Kidney epithelial cell (primary cell): ENCODE data around the gene STAMBPL1. TPM values are rescaled to one million over a fixed set of nuclear protein-coding genes. Genes with fewer than 3 reads are reported as not detected.

Experiments
- DNase-seq: peaks from one replicate; pipeline ENCODE4 v3.0.0-alpha.2; 2010; ENCODE audit warnings: low read depth
- H3K27me3 ChIP-seq: 2 replicates; pipeline ENCODE4 v1.6.0; 2011; ENCODE audit warnings: low read length; ENCODE audit not compliant: control insufficient read depth, insufficient read depth
- H3K36me3 ChIP-seq: 2 replicates; pipeline ENCODE4 v1.5.1; 2011; ENCODE audit warnings: low read length; ENCODE audit not compliant: control insufficient read depth, insufficient read depth
- H3K4me3 ChIP-seq: 2 replicates; pipeline ENCODE4 v1.5.1; 2011; ENCODE audit warnings: low read depth, mild to moderate bottlenecking, control low read depth, low read length
- total RNA-seq: library from RNA; depleted of rRNA; stranded (reverse); fragments of >200 nt; gene quantifications from 2 replicates; pipeline ENCODE4 v1.2.3, GENCODE V29; 2015
- TF ChIP-seq, protein P1 (sequence below): IDR thresholded peaks from 2 replicates; pipeline ENCODE4 v1.5.1; 2011; ENCODE audit warnings: mild to moderate bottlenecking, moderate library complexity, low read length, control low read depth, inconsistent platforms; ENCODE audit not compliant: insufficient read depth, poor library complexity, severe bottlenecking

Gene STAMBPL1
- total RNA-seq, 1 donor from 2014 or later, result 5.2 TPM

GRCh38 chr10:88861036-88861435, 19.0 kb upstream of the STAMBPL1 start:
- TF ChIP-seq, protein P1, sequence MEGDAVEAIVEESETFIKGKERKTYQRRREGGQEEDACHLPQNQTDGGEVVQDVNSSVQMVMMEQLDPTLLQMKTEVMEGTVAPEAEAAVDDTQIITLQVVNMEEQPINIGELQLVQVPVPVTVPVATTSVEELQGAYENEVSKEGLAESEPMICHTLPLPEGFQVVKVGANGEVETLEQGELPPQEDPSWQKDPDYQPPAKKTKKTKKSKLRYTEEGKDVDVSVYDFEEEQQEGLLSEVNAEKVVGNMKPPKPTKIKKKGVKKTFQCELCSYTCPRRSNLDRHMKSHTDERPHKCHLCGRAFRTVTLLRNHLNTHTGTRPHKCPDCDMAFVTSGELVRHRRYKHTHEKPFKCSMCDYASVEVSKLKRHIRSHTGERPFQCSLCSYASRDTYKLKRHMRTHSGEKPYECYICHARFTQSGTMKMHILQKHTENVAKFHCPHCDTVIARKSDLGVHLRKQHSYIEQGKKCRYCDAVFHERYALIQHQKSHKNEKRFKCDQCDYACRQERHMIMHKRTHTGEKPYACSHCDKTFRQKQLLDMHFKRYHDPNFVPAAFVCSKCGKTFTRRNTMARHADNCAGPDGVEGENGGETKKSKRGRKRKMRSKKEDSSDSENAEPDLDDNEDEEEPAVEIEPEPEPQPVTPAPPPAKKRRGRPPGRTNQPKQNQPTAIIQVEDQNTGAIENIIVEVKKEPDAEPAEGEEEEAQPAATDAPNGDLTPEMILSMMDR, result no peak
- no peak for DNase-seq
- Histone ChIP-seq H3K27me3 (no peaks in the 10 kb centered on the region), H3K36me3 (no peaks in the 10 kb centered on the region), H3K4me3 (no peak overlapping the region)

DNA sequence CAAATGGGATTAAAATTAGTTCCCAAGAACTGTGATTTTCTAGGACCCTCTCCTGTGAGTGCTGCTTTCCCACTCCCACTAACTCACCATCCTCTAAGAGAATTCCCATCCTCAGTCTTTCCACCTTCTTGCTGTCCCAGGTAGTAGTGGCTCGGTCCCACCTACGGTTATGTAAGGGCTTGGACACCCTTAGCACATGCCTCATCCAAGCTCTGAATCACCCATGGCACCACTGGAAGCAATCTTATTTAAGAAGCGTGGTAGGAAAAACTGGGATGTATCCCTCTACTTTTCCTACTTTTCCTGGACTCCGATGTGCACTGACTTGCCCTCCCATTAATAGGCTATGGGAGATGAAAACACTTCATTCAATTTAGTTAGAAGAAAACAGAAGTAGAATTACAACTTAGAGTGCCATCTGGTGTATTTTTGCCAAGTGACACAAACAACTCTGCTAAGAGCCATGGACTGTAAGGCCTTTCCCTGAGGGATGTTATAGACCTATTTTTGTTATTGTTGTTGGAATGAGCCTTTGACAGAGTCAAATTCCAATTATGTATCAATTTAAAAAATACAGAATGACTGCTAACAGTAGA, 14.7 kb upstream of the STAMBPL1 start:
- no peak overlapping the region for H3K4me3 ChIP-seq
- TF ChIP-seq, protein P1, result no peak
- no peaks in the 10 kb centered on the region for H3K27me3 ChIP-seq
- H3K36me3 ChIP-seq, result no peaks in the 10 kb centered on the region
- DNase-seq, result no peak

DNA sequence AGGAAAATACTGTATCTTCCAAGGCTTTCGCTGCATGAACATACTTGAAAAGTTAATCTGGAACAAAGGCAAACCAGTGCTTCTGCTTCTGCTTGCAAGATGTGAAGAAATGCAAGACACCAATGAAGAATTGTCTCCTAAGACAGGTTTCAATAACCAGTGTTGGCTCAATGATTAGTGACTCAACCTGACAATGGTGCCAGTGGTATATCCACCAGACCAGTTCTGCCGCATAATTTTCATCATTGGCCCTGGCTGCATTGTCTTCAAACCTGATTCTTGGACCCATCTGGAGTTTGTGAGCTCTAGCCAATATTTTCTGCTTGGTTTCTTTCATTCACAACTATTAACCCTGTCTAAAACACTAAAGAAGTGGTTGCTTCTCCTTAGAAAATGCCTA, 13.6 kb upstream of the STAMBPL1 start:
- Histone ChIP-seq H3K27me3 (no peaks in the 10 kb centered on the region), H3K36me3 (no peaks in the 10 kb centered on the region), H3K4me3 (no peak overlapping the region)
- no peak for DNase-seq
- TF ChIP-seq, protein P1, result no peak

DNA sequence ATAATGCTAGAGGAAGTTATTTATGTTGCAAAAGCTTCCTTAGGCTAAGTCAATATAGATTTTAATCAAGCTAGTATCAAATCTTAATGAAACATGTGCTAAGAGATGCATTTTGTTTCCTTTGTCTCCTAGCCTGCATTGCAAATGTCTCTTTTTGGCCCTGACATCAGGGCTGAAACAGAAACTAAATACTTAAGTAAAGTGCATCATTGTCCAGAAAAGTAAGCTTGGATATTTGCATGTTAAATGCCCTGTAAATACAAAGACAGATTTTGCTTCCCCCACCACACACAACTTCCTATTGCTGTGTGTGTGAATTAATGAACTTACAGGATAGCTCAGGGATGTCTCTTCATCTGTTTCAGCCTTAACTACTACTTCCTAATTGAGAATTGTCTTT, 10.0 kb upstream of the STAMBPL1 start:
- no peak for DNase-seq
- TF ChIP-seq, protein P1, result no peak
- Histone ChIP-seq H3K36me3 (no peaks in the 10 kb centered on the region), H3K4me3 (no peak overlapping the region), H3K27me3 (no peaks in the 10 kb centered on the region)

GRCh38 chr10:88873757-88874156, 6.3 kb upstream of the STAMBPL1 start:
- H3K27me3 ChIP-seq, result no peaks in the 10 kb centered on the region
- H3K36me3 ChIP-seq, result no peaks in the 10 kb centered on the region
- TF ChIP-seq, protein P1, result no peak
- DNase-seq, result no peak
- no peak overlapping the region for H3K4me3 ChIP-seq

DNA sequence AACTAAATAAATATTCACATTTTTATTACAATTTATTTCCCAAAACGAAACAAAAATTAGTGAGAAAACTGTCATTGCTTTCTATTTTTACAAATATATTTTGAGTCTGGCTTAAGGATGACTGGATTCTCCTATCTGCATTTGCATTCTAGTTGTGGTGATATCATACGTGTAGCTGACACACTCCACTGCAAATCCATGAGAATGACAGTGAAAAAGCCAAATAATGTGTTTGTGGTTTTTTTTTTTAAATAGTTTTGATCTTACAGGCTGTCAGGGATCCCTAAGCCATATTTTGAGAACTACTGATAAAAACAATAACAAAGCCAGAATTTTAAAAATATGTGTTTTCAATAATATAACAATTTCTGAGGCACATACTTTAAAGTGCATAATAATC, 5.8 kb upstream of the STAMBPL1 start:
- no peak for DNase-seq

More for the DNA sequence above, 5.8 kb upstream of the STAMBPL1 start:
- Histone ChIP-seq H3K27me3 (no peaks in the 10 kb centered on the region), H3K36me3 (no peaks in the 10 kb centered on the region), H3K4me3 (no peak overlapping the region)
- TF ChIP-seq, protein P1, result no peak
